ENCODE results near the gene HTRA3.
"Not testable (repeated sequence)": the region's sequence is repeated elsewhere in the genome, so short reads cannot be mapped to it uniquely, and the experiment has no call there.

The HTRA3 gene

GRCh38 chr4:8342651-8343261 is 73.2 kb downstream of the HTRA3 start:
- DNase-seq (ENCODE audit: low read depth in 2 of 2) = no peak

GRCh38 chr4:8343262-8343966 is 73.9 kb downstream of the HTRA3 start:
- no peak for DNase-seq (ENCODE audit: low read depth in 2 of 2)

GRCh38 chr4:8343967-8344331 is 74.4 kb downstream of the HTRA3 start:
- DNase-seq (ENCODE audit: low read depth in 2 of 2) = no peak

GRCh38 chr4:8344377-8344776 is 74.8 kb downstream of the HTRA3 start:
- no peak for DNase-seq (ENCODE audit: low read depth in 2 of 2)

GRCh38 chr4:8345053-8345945 is 75.7 kb downstream of the HTRA3 start:
- DNase-seq (ENCODE audit: low read depth in 2 of 2) = no peak

- no peak for DNase-seq (ENCODE audit: low read depth in 2 of 2)
Observed at GRCh38 chr4:8345946-8346814, 76.6 kb downstream of the HTRA3 start.

GRCh38 chr4:8346838-8347605 is 77.5 kb downstream of the HTRA3 start:
- no peak for DNase-seq (ENCODE audit: low read depth in 2 of 2)

- DNase-seq (ENCODE audit: low read depth in 2 of 2) = no peak
Observed at GRCh38 chr4:8347660-8348059, 78.1 kb downstream of the HTRA3 start.

- no peak for DNase-seq (ENCODE audit: low read depth in 2 of 2)
Observed at GRCh38 chr4:8348071-8348470, 78.5 kb downstream of the HTRA3 start.

GRCh38 chr4:8349236-8349635 is 79.7 kb downstream of the HTRA3 start:
- DNase-seq (ENCODE audit: low read depth in 2 of 2) = not testable (repeated sequence)

- DNase-seq (ENCODE audit: low read depth in 2 of 2) = no peak
Observed at GRCh38 chr4:8349664-8350236, 80.2 kb downstream of the HTRA3 start.

- no peak for DNase-seq (ENCODE audit: low read depth in 2 of 2)
Observed at GRCh38 chr4:8350352-8350751, 80.8 kb downstream of the HTRA3 start.

- DNase-seq (ENCODE audit: low read depth in 2 of 2) = no peak
Observed at GRCh38 chr4:8350841-8351461, 81.4 kb downstream of the HTRA3 start.

- no peak for DNase-seq (ENCODE audit: low read depth in 2 of 2)
Observed at GRCh38 chr4:8351931-8352367, 82.4 kb downstream of the HTRA3 start.

GRCh38 chr4:8352368-8353157 is 83.0 kb downstream of the HTRA3 start:
- no peak for DNase-seq (ENCODE audit: low read depth in 2 of 2)

- DNase-seq (ENCODE audit: low read depth in 2 of 2) = no peak
Observed at GRCh38 chr4:8353158-8353669, 83.7 kb downstream of the HTRA3 start.

GRCh38 chr4:8353912-8354453 is 84.4 kb downstream of the HTRA3 start:
- no peak for DNase-seq (ENCODE audit: low read depth in 2 of 2)

GRCh38 chr4:8355306-8355705 is 85.8 kb downstream of the HTRA3 start:
- DNase-seq (ENCODE audit: low read depth in 2 of 2) = no peak

All from stimulated activated CD4-positive, alpha-beta T cell treated with anti-CD3 and anti-CD28 coated beads, Interleukin-1b, Interleukin-23, amount 100 ng/mL, for 4 hours (primary cell).